GM18870 (cell line): Measurements from ENCODE around the gene SLC25A48.

ENCODE experiments used
- ATAC-seq: cut with Tn5 transposase; IDR thresholded peaks from one replicate; pipeline ENCODE4 v1.9.1; 2021; ENCODE audit warnings: moderate library complexity; ENCODE audit not compliant: unreplicated experiment

SLC25A48 gene

DNA sequence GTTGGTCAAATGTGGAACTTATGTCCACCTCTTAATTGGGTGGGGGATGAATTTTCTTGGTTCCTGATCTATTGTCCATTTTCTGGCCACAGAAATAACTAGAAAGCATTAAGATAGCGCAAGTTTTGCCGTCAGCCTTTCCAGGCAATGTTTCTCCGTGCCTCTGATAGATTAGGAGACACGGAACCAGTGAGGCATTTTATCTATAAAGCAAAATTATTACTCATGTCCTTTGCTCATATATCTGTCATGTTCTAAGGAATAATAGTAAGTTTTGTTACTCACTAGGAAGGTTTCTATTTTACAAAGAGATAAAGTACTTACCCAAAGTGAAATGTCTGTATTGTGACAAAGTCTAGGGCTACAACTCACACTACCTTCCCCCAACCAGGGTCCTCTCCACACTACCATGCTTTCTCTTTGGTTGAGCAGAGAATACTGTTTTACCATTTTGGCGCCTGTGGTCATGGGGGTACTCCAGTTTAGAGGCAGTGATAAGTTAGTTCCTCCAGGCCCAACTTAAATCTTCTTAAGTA is 81.1 kb downstream of the SLC25A48 start:
- no peak for ATAC-seq

DNA sequence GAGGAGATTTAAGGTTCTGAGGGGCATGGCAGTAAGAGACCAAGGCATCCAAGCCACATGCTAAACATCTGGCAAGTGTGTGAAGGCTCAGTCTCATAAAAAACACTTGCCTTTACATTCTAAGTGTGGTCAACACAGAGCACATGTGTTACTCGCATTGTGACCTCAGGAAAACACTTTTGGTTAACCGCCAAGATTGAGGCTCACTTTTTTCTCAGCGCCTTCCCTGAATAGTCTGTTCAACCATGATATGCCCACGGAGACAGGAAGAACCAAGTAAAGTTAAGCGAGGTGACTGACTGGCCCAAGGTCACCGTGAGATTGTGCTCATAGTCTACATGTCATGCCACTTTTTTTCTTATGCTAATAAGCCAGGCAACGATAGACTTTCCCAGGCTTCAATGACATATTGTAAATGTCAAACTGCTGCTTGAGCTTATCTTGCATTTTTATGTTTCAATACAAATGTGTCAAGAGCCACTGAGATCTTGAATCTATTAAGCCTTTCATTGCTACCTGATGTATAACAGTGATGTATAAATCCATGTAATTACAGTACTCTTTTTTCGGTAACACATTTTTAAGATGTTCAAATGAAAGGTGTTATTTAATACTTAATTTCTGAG is 82.3 kb downstream of the SLC25A48 start:
- no peak for ATAC-seq

DNA sequence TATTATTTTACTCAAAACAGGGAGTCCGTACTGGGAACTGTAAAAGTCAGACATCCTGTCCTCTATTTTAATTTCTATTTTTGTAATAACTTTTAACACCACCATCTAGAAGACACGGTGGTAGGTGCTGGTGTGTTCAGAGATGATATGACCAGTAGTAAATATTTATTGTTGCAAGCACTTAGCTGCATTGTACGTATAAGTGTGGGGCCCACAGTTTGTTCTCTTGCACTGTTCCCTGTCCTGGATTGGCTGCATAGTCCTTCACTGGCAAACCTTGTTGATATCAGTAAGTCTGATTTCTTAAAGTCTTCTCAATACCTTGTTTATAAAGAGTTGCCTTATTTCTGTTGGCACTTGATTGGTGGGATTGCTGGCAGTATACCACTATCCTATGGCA is 85.7 kb downstream of the SLC25A48 start:
- no peak for ATAC-seq

DNA sequence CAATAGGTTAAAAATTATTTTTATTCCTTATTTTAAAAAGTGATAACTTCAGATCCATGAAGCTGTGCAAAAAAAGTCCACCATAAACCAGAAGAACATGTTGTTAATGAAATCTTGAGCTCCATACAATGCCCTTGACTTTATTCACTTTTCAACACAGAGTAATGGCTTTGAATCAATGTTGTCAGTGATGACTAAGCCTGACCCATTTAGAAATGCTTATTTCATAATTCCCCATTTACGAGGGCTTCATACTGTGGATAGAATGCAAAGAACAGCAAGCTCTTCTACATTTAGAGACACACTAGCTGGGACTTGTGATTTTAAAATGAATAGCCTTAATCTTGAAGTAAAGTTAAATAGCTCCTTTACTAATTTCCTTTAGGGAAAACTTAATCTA is 86.9 kb downstream of the SLC25A48 start:
- ATAC-seq = no peak

DNA sequence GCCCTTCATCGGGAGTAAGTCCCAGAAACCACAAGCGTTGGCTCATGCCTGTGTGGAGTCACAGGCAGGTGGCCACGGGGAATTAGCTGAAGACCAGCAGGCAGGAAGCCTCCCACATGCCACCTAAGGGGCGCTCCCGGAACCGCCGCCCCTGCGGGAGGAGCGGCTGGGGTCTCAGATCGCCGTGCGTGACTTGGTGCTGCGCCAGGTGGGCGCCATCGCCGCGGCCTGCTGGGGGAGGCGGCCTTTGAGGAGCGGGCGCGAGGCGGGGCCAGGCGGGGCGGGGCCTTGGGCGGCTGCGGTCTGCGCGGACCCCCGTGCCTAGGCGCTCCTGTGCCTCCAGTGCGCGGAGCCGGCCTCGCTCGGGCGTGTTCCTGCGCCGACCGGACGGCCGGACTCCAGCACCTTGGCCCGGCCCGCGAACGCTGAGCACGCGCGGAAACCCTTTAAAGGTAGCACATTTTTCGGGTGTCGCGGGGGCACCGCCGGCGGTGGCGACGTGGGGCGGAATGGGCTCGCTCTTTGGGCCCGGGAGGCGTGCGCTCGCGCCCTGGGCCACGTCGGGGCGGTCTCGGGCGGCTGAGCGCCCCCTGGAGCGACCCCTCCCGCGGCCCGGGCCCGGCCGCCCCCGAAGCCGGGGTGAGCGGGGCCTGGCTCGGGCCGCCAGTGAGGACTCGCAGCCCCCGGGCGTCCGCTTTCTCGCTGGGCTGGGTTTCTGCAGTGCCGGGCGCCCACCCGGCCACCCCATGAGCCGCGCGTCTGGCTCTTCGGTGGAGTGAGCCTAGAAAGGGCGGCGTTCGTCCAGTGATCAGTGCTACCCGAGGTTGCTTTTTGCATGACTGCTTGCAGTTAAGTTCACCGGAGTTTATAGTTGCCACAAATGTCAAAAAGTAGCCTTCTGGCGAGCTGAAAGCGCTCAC is 95.8 kb downstream of the SLC25A48 start:
- ATAC-seq = no peak

DNA sequence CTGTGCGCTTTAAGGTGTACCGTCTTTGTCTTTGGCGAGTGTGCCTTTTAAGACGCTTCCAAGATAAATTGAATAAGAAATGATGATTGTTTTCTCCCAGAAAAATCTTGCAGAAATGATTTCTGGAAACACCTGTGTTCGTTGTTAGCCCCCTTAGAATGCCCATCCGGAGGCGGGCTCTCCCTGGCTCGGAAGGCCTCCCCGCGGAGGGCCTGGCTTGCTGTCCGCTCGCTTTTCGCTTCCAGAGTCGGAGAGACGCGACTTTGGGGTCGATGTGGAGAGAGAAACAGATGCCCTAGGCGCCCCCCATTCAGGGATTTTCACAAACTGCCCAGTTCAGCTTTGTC is 96.5 kb downstream of the SLC25A48 start:
- ATAC-seq = no peak

DNA sequence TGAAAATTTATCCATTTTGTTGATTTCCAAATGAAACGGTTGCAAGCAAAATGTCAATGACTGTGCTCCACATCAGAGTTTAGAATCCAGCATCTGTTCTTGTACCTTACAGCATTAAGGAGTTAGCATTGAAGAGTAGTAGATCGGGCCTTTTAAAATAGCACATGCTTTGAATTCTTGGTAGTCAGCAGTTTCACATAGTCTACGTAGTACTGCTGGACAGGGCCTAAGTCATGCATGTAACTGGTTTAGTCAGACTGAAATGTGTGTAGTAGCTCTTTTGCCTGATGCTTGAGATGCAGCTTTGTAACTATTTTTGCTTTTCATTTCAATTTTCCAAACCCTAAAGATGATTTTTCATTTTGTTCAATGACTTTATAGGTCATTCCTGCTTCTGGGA is 100.5 kb downstream of the SLC25A48 start:
- ATAC-seq = no peak

DNA sequence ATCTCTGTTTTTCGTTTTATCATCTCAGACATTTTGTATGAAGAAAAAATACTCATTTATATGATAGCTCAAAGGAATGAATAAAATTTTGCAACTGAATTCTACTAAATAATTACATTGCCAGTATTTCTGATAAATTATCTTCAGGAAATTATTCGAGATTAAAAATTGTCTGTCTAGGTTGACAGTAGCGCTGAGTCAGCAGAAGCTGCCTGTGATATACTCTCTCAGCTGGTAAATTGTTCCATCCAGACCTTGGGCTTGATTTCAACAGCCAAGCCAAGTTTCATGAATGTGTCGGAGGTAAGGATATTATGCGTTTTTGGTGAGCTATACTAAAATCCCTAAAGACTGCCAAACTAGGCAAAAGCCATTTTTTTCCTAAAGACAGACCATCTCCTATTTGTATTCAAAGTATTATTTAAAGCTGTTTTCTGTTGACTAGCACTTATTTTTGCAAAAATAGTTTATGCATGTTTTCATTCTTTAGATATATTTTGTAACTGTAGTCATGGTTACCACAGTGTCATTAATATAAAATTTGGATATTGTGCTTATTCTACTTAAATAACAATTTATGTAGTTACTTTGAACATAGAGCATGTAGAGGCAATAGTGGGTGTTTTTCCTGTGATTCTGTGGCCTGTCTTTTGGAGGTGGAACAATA is 102.9 kb downstream of the SLC25A48 start:
- no peak for ATAC-seq
